Muscle layer of duodenum (tissue), 2 donors: Measurements from ENCODE around the gene CAPSL.
"Not testable (repeated sequence)": the region's sequence is repeated elsewhere in the genome, so short reads cannot be mapped to it uniquely, and the experiment has no call there.

Experiments used
- H3K27ac ChIP-seq: one replicate; pipeline ENCODE4 v1.7.0; 2013; ENCODE audit warnings: mild to moderate bottlenecking, low read length
- H3K27me3 ChIP-seq: one replicate; pipeline ENCODE4 v1.7.0; 2013; ENCODE audit warnings: low read depth, mild to moderate bottlenecking, control low read depth, low read length
- H3K36me3 ChIP-seq, 2 donors: one replicate each; pipeline ENCODE4 v1.7.0; 2013; ENCODE audit warnings: low read length in 2 of 2, control low read depth in 1 of 2, mild to moderate bottlenecking in 1 of 2; ENCODE audit not compliant: insufficient read depth in 2 of 2, control insufficient read depth in 1 of 2
- H3K4me1 ChIP-seq, 2 donors: one replicate each; pipeline ENCODE4 v1.7.0; 2013; ENCODE audit warnings: low read length in 2 of 2, mild to moderate bottlenecking in 2 of 2, control low read depth in 1 of 2, moderate library complexity in 1 of 2; ENCODE audit not compliant: insufficient read depth in 2 of 2, control insufficient read depth in 1 of 2
- H3K4me3 ChIP-seq, 2 donors: one replicate each; pipeline ENCODE4 v1.7.0; 2013; ENCODE audit warnings: low read length in 2 of 2, low read depth in 1 of 2, mild to moderate bottlenecking in 1 of 2
- H3K9me3 ChIP-seq, 2 donors: one replicate each; pipeline ENCODE4 v1.7.0; 2013; ENCODE audit warnings: low read length in 2 of 2, control low read depth in 1 of 2, mild to moderate bottlenecking in 1 of 2; ENCODE audit not compliant: control insufficient read depth in 1 of 2
- donor health status: healthy.

Gene CAPSL

GRCh38 chr5:35904443-35905132 is 33.8 kb downstream of the CAPSL start:
- no peaks in the 10 kb centered on the region for H3K27me3 ChIP-seq
- H3K36me3 ChIP-seq = no peaks in the 10 kb centered on the region
- no peak overlapping the region for H3K27ac ChIP-seq
- no peaks in the 10 kb centered on the region for H3K4me1 ChIP-seq
- H3K4me3 ChIP-seq = no peak overlapping the region
- peaks cover 0 to 3% of the 10 kb centered on the region in 2 donors for H3K9me3 ChIP-seq

DNA sequence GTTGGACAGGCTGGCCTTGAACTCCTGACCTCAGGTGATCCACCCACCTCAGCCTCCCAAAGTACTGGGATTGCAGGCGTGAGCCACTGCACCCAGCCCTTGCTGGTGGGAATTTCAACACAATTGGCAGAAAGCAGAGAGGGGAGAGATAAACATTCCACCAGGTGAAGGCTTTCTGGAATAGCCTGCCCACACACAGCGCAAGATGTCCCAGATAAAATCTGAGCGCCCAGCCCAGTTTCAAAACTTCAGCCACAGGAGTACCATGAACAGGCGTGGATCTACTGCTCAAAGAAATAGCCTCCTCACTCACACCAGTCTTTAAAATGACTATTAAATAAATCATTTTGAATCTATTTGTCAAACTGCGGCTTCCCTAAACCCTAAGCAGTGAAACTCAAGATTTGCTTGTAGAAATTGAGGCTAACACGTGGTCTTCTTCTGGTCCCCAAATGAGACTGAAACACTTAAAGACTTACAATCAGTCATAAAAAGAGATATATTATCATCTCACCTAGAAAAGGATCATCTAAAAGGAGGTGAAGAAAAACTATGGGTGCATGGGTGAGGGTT is 34.7 kb downstream of the CAPSL start:
- H3K27ac ChIP-seq = no peak overlapping the region
- no peaks in the 10 kb centered on the region for H3K27me3 ChIP-seq
- H3K9me3 ChIP-seq = peaks cover 0 to 3% of the 10 kb centered on the region in 2 donors
- H3K36me3 ChIP-seq = no peaks in the 10 kb centered on the region
- no peak overlapping the region for H3K4me3 ChIP-seq
- no peaks in the 10 kb centered on the region for H3K4me1 ChIP-seq

DNA sequence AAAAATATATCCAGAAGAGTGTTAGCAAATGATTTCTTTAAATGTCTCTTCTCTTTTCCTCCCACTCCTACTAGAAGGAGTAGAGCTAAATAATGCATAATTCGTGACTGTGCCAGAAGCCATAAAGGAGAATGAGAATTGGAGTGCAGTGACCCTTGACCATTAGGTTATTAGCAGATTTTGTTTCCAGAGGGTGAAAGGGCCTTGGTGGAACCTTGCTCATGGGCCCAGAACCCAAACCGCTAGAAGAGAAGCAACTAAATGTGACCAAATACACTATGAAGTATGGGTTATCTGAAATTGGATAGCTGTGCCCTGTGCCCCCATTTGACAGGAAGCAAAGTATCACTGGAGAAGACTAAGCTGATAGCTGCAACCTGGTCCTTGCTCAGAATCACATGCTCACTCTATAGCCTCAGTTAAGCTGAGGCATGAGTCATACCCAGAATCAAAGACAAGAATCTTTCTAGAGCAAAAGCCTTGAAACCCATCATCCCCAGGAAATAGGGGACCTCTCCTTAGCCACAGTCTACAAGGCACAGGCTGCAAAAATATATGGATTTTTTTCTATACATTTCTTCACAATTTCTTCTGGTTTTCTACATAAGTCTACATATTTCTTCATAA is 36.3 kb downstream of the CAPSL start:
- Histone ChIP-seq H3K4me3 (no peak overlapping the region), H3K27me3 (no peaks in the 10 kb centered on the region), H3K9me3 (peaks cover 0 to 3% of the 10 kb centered on the region in 2 donors), H3K4me1 (no peaks in the 10 kb centered on the region), H3K27ac (no peak overlapping the region), H3K36me3 (no peaks in the 10 kb centered on the region)

DNA sequence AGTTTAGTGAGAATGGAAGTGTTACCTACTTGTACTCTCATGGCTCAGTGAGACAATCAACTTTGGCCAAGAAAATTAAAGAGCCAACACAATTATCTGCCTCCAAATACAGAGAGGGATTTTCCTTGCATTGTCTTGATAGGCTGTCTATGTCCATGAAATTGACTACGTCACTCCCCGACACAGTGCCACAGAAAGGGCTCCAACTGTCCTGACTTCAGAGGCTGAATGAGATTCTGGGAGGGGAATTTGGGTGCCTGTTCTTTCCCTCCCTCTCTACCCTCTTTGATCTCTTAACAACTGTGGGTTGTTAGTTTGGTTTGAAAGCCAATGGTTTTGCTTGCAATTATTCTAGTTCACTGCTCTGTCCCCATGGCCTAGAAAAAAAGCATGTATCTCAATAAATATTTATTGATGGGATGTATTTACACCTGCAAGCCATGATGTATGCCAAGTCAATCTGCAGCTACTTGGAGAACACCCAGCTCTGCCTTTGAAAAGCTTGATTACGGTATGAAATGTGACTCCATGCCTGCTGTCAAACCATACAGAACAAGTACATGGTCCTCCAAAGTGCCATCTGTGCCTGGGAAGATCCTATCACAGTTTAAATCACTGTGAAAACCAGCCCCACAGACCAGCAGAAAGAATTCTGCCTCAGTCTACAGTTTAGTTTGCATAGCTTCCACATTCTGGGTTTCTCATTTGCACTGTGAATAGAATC is 37.3 kb downstream of the CAPSL start:
- no peaks in the 10 kb centered on the region for H3K4me1 ChIP-seq
- H3K27ac ChIP-seq = no peak overlapping the region
- H3K4me3 ChIP-seq = no peak overlapping the region
- no peaks in the 10 kb centered on the region for H3K27me3 ChIP-seq
- peaks cover 0 to 3% of the 10 kb centered on the region in 2 donors for H3K9me3 ChIP-seq
- no peaks in the 10 kb centered on the region for H3K36me3 ChIP-seq

- H3K27me3 ChIP-seq = no peaks in the 10 kb centered on the region
- H3K4me3 ChIP-seq = no peak overlapping the region
- no peak overlapping the region for H3K27ac ChIP-seq
- H3K9me3 ChIP-seq = peaks cover 0 to 3% of the 10 kb centered on the region in 2 donors
- no peaks in the 10 kb centered on the region for H3K4me1 ChIP-seq
- no peaks in the 10 kb centered on the region for H3K36me3 ChIP-seq
These were observed 38.6 kb downstream of the CAPSL start for GRCh38 chr5:35899800-35900199.

GRCh38 chr5:35898952-35899660 is 39.3 kb downstream of the CAPSL start:
- Histone ChIP-seq H3K27ac (no peak overlapping the region), H3K4me1 (no peaks in the 10 kb centered on the region), H3K9me3 (no peaks in the 10 kb centered on the region), H3K36me3 (no peaks in the 10 kb centered on the region), H3K4me3 (no peak overlapping the region), H3K27me3 (no peaks in the 10 kb centered on the region)

DNA sequence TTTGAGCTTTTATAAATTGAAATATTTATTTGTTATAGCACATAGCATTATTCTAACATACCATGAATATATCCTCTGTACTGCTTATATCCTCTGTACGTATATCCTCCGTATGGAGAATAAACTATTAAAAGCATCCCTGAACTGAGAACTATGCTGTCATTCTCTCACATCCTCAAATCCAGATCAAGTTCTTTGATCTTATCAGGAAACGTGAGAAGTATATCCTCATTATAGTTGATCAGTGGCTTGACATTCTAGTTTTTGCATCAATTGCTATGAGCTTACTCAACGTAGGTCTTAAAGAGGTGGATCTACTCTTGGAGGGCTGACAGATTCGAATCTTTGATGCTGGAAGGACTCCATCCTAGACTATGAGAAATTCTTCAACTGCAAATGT is 44.3 kb downstream of the CAPSL start:
- H3K27me3 ChIP-seq = no peaks in the 10 kb centered on the region
- H3K4me1 ChIP-seq = no peaks in the 10 kb centered on the region
- no peaks in the 10 kb centered on the region for H3K9me3 ChIP-seq
- H3K36me3 ChIP-seq = no peaks in the 10 kb centered on the region
- H3K4me3 ChIP-seq = no peak overlapping the region
- H3K27ac ChIP-seq = no peak overlapping the region

- not testable (repeated sequence) for H3K4me3 ChIP-seq, H3K27me3 ChIP-seq, H3K9me3 ChIP-seq
These were observed 45.6 kb downstream of the CAPSL start for GRCh38 chr5:35892799-35893198.

DNA sequence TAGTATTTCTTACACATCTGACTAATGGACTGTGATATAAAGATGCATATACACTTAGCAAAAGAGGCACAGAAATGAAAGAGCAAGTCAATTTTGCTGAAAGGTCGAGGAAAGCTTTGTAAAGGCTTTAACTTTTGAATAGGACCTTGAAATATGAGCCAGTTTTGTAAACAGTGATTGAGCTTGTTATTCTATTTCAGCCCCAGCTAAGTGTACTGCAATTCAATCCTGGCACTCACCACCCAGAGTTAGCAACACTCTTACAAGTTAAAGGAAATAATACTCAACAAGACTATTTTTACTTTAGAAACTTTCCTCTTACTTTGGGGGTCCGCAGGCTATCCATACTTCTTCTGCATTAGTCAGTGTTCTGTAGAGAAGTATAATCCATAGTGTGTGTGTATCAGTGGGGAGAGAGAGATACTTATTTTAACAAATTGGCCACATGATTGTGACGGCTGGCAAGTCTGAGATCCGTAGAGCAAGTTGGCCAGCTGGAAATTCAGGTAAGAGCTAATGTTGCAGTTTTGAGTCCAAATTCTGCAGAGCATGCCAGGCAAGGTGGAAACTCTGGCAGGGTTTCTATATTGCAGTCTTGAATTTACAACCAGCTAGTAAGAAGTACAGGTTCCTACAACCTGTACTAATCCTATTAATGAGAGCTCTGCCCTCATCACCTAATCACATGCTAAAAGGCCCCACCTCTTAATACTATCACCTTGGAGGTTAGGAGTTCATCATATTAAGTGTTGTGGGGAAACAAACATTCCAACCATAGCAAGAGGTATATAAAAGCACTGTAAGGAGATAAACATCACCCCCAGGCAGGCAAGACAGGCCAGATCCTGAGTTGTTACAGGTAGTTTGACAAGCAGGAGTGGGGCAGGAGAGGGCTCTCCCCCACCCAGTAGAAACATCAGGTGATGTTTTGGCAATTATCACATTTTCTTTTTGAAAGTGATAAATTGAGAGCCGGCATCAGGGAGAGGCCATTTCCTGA is 48.1 kb downstream of the CAPSL start:
- no peaks in the 10 kb centered on the region for H3K9me3 ChIP-seq
- H3K4me1 ChIP-seq = no peaks in the 10 kb centered on the region
- no peak overlapping the region for H3K27ac ChIP-seq
- H3K4me3 ChIP-seq = no peak overlapping the region
- H3K27me3 ChIP-seq = no peaks in the 10 kb centered on the region
- H3K36me3 ChIP-seq = no peaks in the 10 kb centered on the region

More at GRCh38 chr5:35892799-35893198, 45.6 kb downstream of the CAPSL start:
- not testable (repeated sequence) for H3K27ac ChIP-seq, H3K4me1 ChIP-seq, H3K36me3 ChIP-seq

DNA sequence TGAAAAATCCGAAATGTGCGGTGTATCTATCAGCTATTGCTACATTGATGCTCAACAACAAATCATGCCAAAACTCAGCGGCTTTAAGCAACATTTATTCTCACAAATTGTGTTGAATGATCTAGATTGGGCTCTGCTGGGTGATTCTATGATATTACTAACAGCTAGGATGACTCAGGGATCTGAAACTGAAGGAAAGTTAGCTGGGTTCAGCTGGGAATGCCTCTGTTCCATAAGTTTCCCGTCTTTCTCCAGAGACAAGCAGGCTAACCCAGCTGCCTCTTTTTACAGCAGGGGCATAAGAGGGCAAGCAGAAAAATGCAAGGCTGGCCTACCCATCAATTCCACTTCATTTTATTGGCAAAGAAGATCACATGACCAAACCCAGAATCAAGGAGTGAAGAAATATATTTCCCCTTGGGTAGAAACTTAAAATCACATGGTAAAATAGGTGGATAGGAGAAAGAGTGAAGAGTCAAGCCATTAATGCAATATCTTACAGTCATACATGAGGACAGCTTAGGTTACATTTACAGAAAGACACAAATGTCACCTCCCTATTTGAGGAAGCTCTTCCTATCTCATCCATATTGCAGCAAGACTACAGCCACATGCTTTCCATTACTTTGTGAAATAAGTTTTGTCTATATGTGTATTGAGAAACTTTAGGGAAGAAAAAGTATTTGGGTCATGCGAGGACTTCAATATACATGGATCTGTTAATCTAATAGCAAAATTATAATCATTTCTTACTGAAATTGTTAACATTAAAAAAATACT is 50.9 kb downstream of the CAPSL start:
- Histone ChIP-seq H3K4me1 (no peaks in the 10 kb centered on the region), H3K9me3 (no peaks in the 10 kb centered on the region), H3K36me3 (no peaks in the 10 kb centered on the region), H3K4me3 (no peak overlapping the region), H3K27ac (no peak overlapping the region), H3K27me3 (no peaks in the 10 kb centered on the region)
